ENCODE data around the gene WDR73.
A peak's percentile ranks its signal among the peaks of the same experiment; 100 is the strongest.

The WDR73 gene

DNA sequence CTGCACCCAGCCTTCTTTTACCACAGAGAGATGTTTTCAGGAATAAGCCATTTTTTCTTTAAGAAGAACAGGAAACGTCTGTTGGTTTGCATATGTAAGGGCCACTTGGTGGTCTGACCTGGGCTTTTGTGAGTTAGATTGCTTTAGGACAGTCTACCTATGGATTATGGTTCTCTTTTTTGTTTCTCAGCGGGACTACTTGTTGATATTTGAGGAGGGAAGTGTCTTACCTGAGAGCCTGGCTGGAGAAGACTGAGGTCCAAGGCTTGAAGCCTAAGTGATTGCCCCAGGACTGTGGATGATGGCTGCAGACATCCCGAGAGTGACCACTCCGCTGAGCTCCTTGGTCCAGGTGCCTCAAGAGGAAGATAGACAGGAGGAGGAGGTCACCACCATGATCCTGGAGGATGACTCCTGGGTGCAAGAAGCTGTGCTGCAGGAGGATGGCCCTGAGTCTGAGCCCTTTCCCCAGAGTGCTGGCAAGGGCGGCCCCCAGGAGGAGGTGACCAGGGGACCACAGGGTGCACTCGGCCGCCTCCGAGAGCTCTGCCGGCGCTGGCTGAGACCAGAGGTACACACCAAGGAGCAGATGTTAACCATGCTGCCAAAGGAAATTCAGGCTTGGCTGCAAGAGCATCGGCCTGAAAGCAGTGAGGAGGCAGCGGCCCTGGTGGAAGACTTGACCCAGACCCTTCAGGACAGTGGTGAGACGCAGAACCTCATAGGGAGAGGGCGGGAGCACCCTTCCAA, 50.3 kb downstream of the WDR73 start:
- TF ChIP-seq, protein P1, sequence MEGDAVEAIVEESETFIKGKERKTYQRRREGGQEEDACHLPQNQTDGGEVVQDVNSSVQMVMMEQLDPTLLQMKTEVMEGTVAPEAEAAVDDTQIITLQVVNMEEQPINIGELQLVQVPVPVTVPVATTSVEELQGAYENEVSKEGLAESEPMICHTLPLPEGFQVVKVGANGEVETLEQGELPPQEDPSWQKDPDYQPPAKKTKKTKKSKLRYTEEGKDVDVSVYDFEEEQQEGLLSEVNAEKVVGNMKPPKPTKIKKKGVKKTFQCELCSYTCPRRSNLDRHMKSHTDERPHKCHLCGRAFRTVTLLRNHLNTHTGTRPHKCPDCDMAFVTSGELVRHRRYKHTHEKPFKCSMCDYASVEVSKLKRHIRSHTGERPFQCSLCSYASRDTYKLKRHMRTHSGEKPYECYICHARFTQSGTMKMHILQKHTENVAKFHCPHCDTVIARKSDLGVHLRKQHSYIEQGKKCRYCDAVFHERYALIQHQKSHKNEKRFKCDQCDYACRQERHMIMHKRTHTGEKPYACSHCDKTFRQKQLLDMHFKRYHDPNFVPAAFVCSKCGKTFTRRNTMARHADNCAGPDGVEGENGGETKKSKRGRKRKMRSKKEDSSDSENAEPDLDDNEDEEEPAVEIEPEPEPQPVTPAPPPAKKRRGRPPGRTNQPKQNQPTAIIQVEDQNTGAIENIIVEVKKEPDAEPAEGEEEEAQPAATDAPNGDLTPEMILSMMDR (IDR thresholded peaks at IDR 0.05; ENCODE audit: low read length, missing control alignments), result no peak

DNA sequence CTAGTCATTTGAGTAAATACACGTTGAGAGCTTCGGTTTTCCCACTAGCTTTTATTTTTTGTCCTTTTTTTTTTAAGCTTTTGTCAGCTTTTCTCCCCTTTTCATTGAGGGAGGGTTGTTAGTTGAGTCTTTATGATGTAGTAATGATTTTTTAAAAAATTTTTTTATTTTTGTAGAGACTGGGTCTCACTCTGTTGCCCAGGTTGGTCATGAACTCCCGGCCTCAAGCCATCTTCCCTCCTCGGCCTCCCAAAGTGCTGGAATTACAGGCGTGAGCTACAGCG, 52.6 kb downstream of the WDR73 start:
- DNase-seq (ENCODE audit: low read depth), result no peak
- TF ChIP-seq, protein P1 (IDR thresholded peaks at IDR 0.05; ENCODE audit: low read length, missing control alignments), result no peak
- H3K4me3 ChIP-seq (replicated peaks; ENCODE audit: low read depth, low read length), result peak overlapping the region; percentile 89

More for the DNA sequence above, 50.3 kb downstream of the WDR73 start:
- no peak overlapping the region for H3K4me3 ChIP-seq (replicated peaks; ENCODE audit: low read depth, low read length)
- DNase-seq (ENCODE audit: low read depth), result no peak

DNA sequence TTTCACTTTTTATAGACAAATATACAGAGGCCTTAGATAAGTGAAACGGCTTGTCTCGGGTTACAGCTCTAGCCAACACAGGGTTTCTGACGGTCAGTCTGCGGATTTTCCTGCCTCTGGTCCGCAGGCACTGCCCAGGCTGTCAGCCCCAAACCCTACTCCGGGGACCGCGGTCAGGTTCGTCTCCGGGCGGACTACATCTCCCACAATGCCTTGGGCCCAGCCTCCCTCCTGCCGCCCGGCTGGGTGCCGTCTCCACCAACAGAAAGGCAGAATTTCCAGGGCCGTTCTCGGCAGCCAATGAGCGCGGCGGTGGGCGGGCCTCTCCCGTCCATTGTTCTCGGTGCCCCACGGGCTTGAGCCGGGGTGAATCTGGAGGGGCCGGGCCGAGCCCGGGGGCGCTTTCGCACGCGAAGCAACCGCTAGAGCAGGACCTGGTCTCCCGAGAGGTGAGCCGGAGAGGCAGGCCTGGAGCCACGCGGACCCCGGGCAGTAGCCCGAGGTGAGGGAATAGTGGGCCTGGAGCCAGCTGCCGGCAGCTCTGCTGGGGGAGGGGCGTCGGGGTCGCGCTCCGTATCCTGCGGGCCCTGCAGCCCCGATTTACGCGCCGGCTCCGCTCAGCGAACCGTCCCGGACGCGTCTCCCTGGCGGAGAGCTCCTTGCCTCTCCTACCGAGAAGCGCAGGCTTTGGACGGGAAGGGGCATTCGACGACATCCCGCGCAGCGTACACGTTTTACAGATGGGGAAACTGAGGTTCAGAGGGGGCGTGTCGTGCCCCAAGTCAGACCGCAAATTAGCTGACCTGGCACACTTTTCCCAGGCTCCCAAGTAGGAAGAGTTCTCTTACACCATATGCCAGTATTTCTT, 53.2 kb downstream of the WDR73 start, which contains the start of gene ZSCAN2:
TSS of gene ZSCAN2 (plus strand) at position 323 of the 868 bp plus-strand sequence. CDS start 2,919 bp downstream, outside the sequence.
- peak; percentile 93 for DNase-seq (ENCODE audit: low read depth)
- TF ChIP-seq, protein P1 (IDR thresholded peaks at IDR 0.05; ENCODE audit: low read length, missing control alignments), result no peak
- peak within 1 kb of the TSS; percentile 89 for H3K4me3 ChIP-seq (replicated peaks; ENCODE audit: low read depth, low read length)

DNA sequence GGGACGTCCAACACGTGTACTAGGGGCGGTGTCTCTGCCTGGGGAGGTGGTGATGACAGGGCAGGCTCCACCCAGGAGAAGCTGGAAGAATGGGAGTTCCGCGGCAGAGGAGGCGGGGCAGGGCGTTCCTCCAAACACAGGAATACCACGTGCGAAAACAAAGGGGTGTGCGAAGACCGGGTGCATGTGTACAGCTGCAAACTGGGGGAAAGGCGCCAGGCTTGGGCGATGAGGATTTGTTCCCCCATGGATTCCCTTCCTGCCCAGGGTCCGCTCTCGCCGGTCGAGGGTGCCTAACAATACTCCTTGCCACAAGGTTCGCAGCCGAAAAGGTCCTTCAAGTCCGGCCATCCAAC, 53.8 kb downstream of the WDR73 start:
- peak overlapping the region; percentile 89 for H3K4me3 ChIP-seq (replicated peaks; ENCODE audit: low read depth, low read length)
- TF ChIP-seq, protein P1 (IDR thresholded peaks at IDR 0.05; ENCODE audit: low read length, missing control alignments), result no peak
- DNase-seq (ENCODE audit: low read depth), result peak; percentile 87

DNA sequence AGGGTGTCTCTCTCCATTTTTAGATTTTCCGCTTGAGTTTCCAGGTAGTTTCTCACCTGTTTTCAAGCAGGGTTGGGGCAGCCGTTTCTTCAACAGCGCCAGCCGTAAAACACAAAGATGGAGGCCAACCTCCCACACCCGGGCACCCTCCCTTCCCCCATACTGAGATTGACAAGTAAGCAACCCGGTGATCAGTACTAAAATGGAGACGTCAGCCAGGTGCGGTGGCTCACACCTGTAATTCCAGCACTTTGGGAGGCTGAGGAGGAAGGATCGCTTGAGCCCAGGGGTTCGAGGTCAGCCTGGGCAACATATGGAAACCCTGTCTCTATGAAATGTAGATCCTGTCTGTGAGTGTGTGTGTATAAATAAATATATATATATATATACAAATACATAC, 54.2 kb downstream of the WDR73 start:
- TF ChIP-seq, protein P1 (IDR thresholded peaks at IDR 0.05; ENCODE audit: low read length, missing control alignments), result no peak
- DNase-seq (ENCODE audit: low read depth), result no peak
- peak overlapping the region; percentile 89 for H3K4me3 ChIP-seq (replicated peaks; ENCODE audit: low read depth, low read length)

DNA sequence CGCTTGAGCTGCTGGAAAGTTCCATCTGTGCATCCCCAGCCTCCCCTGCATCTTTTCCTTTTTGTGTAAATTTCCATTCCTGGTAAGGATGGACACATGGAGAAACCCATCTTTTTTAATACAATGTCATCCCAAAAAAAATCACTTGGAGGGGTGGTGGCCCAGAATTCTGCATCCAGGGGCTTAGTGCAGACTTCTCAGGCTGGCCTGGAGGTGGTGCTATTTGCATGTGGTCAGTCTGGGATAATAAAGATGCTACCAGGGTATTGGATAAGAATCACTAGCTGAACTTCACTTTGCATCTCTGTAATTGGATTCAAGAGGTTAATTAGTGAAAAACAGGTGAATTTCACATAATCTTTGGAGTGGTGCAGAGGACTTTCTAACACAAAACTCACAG, 55.1 kb downstream of the WDR73 start:
- TF ChIP-seq, protein P1 (IDR thresholded peaks at IDR 0.05; ENCODE audit: low read length, missing control alignments), result peak; percentile 87
- H3K4me3 ChIP-seq (replicated peaks; ENCODE audit: low read depth, low read length), result no peak overlapping the region
- DNase-seq (ENCODE audit: low read depth), result peak; percentile 77

Measured in fibroblast of pulmonary artery (primary cell).